SK-MEL-5 (cell line): Measurements from ENCODE around the gene VSTM5. TPM values are rescaled to one million over a fixed set of nuclear protein-coding genes. Genes with fewer than 3 reads are reported as not detected.
"Not testable (repeated sequence)": the region's sequence is repeated elsewhere in the genome, so short reads cannot be mapped to it uniquely, and the experiment has no call there.

Experiments used
- DNase-seq: peaks from one replicate; pipeline ENCODE4 v3.0.0-alpha.2; 2016; ENCODE audit warnings: low read depth, low spot score
- in situ Hi-C: cut with HindIII; loops from 2 replicates; pipeline ENCODE4 v1.10.0; 2016; ENCODE audit warnings: low sequenced_read_pairs, high pct_unique_total_duplicates, low pct_unique_long_range_greater_than_20kb
- polyA plus RNA-seq, 2 experiments: library from polyadenylated mRNA; depleted of rRNA; stranded (reverse); fragments of >200 nt; gene quantifications; 2 replicates each; pipeline ENCODE4 v1.2.3, GENCODE V29; 2015
- total RNA-seq: library from RNA; depleted of rRNA; stranded (reverse); fragments of >200 nt; shearing (Covaris generic); gene quantifications from 2 replicates; pipeline ENCODE4 v1.2.3, GENCODE V29; 2014; rRNA removed

Gene VSTM5, protein sequence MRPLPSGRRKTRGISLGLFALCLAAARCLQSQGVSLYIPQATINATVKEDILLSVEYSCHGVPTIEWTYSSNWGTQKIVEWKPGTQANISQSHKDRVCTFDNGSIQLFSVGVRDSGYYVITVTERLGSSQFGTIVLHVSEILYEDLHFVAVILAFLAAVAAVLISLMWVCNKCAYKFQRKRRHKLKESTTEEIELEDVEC
- total RNA-seq = not detected in 2 replicates
- not detected in 2 replicates for polyA plus RNA-seq (2015; cell fraction: cytosol; rRNA removed)
- not detected in 2 replicates for polyA plus RNA-seq (2015; cell fraction: nucleus; rRNA removed)

DNA sequence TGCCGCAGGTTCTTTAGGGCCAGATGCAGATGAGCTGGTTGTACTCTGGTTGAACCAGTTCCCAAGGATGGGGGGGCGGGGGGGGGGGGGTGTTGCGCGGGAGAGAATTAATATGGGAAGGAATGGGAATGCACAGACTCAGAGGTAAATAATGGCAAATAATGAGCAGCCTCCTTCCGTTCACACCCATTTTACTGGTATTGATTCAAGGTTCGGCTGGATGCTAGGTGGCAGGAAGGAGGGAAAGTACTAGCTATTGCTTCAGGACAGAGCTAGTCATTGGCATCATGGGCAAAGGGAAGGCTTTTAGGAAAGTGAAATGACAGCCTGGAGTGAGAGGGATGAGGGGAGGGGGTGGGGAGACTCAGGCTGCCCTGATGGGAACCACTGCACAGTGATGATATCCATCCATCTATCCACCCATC lies at the start of gene VSTM5:
TSS of gene VSTM5 (minus strand) at position 25 of the 425 bp plus-strand sequence. CDS start 116 bp downstream, outside the sequence.
- no peak for DNase-seq
- in situ Hi-C loops = no loop called here

DNA sequence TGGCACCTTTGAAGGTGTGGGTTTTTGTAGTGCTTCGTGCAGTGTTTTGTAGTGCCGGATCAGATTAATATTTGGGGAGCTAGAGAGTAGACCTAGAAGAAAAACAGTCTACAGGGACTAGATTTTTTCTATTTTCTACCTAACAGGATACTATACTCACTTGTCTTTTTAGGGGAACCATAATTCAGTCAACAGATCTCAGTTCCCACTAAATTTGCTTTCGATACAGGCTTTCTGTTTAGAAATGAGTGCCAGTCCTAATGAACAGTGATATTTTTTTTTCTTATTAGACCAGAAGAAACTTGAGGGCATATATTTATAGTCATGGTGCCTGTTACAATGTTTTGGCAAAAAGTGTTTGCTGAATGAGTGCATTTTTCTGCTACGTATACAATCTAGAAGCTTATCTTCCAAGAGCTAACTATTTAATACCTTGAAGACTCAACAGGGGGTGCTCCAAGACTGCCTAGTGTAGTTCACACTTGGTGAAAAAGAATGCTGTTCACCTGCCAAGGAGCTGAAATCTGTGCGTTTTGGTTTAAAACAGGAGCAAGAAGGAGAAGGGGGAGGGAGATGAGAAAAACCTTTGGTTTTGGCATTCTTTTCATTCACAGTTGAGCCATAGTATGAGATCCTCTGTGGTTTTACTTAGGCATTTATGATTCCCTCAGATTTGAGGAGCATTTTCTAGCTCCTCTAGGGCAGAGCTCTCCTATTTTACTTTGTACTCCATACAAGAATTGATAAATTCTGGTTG lies 44.9 kb upstream of the VSTM5 start:
- in situ Hi-C loops = no loop called here
- peak; percentile 67 for DNase-seq

DNA sequence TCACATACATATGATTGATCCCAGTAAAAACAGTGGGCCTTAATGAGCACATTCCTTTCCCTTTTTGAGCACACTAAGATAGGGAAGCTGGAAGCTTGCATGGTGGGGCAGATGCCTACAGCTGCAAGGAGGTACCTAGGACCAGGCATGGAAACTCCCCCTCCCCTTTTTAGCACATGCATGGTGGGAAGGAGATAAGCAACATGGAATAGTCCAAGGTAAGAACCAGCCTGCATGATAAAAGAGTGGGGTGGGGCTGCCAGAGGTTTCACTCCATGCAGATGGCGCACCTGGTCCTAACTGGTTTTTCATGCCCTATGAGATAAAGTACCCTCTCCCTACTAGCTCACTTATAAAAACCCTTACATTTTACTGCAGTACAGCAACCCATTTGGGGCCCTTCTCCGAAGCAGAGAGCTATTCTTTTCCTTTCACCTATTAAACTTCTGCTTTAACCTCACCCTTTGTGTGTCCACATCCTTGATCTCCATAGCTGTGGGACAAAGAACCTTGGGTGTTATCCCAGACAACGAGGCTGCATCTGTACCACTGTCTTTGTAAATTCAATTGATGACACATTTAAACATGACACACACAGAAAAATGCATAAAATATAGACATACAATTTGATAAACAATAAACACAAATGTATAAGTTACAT lies 40.1 kb upstream of the VSTM5 start:
- DNase-seq = no peak
- in situ Hi-C loops = no loop called here

- DNase-seq = no peak
- in situ Hi-C loops = no loop called here
These were observed 36.7 kb upstream of the VSTM5 start for GRCh38 chr11:93887111-93887510.

GRCh38 chr11:93879114-93879513 lies 28.7 kb upstream of the VSTM5 start:
- DNase-seq, in situ Hi-C loops: not testable (repeated sequence)

DNA sequence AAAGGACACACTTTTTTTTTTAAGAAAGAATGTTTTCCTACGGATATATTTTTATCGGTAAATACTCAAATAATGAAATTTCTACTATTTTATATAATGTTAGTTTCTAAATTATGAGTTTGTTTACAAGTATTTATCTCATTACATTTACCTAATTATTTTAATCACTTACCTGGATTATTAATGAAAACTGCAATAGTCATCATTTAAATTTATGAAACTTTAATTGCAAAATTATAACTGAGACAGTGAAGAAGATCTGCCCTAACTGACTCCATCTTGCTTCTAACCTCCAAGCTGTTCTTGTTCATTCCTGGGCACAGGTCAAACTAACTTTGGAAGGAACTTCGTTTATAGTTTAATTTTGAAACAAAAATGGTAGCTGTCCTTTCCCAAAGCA lies 25.2 kb upstream of the VSTM5 start:
- no peak for DNase-seq
- in situ Hi-C loops = no loop called here

- in situ Hi-C loops = no loop called here
These were observed 21.1 kb upstream of the VSTM5 start for GRCh38 chr11:93871526-93871925.

GRCh38 chr11:93870616-93871015 lies 20.2 kb upstream of the VSTM5 start:
- in situ Hi-C loops = no loop called here
- DNase-seq = no peak

More at GRCh38 chr11:93871526-93871925, 21.1 kb upstream of the VSTM5 start:
- no peak for DNase-seq

GRCh38 chr11:93869830-93870229 lies 19.4 kb upstream of the VSTM5 start:
- no peak for DNase-seq
- in situ Hi-C loops = no loop called here

DNA sequence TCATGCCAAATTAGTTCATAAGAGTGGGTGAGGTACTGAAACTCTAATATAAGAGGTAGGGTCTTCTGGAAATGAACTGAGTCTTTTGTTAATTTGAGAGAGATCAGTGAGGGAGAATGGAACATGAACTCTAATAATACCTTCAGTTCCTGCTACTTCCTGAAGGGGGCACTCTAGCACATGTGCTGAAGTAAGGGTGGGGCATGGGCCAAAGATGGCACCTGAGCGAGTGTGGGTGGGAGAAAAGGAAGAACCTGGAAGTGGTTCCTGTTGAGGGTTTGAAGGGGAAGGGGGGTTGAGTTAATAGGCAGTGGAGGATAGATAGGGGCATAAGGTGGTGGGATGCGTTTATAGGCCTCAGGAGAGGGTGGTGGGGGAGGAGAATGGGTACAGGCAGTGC lies 18.0 kb upstream of the VSTM5 start:
- DNase-seq = peak; percentile 28
- in situ Hi-C loops = not testable (repeated sequence)

DNA sequence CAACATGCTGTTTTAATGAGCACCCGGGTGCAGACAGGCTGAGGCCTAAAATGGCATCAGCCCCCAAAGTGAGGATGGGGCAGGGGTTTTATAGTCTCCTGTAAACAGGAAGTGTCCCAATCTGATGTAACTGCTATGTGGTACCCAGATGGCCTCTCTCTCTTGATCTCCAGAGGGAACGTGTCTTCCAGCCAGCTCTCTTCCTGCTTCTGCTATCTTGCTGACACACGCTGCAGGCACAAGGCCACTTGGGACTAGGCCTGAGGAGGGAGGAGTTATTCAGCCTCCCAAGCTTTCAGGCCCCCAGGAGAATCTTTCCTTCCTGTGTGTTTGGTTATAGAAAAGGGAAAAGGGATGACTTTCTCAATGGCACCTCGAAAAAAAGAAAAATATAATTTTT lies 11.4 kb upstream of the VSTM5 start:
- in situ Hi-C loops = no loop called here
- DNase-seq = no peak

DNA sequence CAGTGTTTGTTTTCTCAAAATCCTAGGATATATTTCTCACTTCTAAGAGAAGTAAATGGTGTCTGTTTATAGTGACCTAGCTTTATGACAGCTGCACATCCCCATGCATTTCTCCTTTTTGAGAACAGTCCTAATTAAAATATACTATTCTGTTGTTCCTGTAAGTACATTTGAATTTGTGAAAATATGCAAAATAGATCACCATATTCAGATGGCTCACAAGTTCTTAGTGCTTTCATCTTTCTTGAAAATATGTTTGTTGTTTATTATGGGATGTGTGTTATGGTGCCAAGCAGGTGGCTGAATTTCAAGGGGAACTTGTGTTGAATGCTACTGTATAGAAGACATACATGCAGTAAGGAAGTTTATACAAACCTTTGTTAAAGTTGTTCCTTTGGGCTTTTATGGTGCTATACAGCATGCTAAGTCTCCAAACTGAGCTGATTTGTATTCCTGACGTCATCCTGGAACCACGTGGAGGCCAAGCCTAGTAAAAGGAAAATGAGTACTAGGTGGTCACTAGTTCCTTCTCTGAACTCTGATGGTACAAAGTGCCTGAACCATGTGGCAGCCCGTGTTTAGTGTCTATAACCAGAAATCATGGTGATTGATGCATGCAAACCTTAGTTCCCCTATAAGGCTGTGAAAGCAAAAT lies 7.8 kb upstream of the VSTM5 start:
- in situ Hi-C loops = no loop called here

GRCh38 chr11:93857413-93858120 lies 7.1 kb upstream of the VSTM5 start:
- in situ Hi-C loops = no loop called here
- no peak for DNase-seq

More for the DNA sequence above, 7.8 kb upstream of the VSTM5 start:
- DNase-seq = no peak

DNA sequence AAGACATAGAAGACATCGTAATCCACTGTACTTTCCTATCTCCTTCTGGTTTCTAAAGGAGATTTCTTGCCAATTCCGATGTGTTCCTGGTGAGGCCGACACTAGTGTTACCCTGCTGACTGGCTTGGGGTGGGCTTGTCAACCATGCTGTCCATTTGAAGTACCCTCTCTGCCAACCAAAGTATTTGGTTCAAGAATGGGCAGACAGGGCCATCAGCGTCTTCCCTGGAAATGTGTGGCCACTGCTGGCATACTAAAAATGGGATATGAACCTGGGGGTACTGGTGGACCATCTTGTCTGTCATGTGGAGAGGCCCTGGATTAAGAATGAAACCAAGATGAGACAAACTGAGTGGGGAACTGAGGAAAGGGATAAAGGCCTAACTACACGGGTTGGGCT lies 1.8 kb upstream of the VSTM5 start:
- in situ Hi-C loops = no loop called here
- DNase-seq = no peak

- in situ Hi-C loops = no loop called here
- DNase-seq = no peak
These were observed 446 bp downstream of the VSTM5 start for GRCh38 chr11:93849751-93850593.

GRCh38 chr11:93849201-93849600 lies 1.2 kb downstream of the VSTM5 start:
- in situ Hi-C loops = no loop called here
- no peak for DNase-seq

DNA sequence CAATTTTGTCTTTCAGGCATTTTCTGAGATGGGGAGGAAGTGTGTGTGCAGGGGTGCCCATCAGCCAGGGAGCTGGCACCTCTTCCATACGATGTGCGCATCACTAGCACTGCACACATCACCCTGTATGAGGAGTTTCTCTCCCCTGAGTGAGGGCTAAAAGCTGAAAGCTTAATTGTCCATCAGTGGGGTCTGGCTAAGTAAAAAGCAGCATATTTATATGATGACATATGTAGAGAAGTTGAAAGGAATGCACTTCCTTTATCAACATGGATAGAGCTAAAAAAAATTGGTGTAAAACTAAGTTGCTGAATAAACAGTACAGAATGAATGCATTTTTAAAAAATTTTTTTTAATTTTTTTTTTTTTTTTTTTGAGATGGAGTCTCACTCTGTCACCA lies 4.0 kb downstream of the VSTM5 start:
- DNase-seq = no peak
- in situ Hi-C loops = no loop called here
